Trophoblast cell (in vitro differentiated cells and primary cell): Measurements from ENCODE around the gene WDR35.

Source experiments
- DNase-seq, 2 donors: peaks; one replicate each; pipeline ENCODE4 v3.0.0-alpha.2; 2016
- H2AFZ ChIP-seq: 2 replicates; pipeline ENCODE4 v1.6.1; 2013; ENCODE audit warnings: low read length, moderate library complexity, mild to moderate bottlenecking; ENCODE audit not compliant: insufficient read depth, poor library complexity
- H2AK5ac ChIP-seq: 2 replicates; pipeline ENCODE4 v1.6.1; 2013; ENCODE audit warnings: mild to moderate bottlenecking, low read length
- H2BK120ac ChIP-seq: 2 replicates; pipeline ENCODE4 v1.6.1; 2013; ENCODE audit warnings: low read length, mild to moderate bottlenecking, moderate library complexity; ENCODE audit not compliant: insufficient read depth, poor library complexity
- H2BK12ac ChIP-seq: 2 replicates; pipeline ENCODE4 v1.6.1; 2013; ENCODE audit warnings: mild to moderate bottlenecking, low read length, moderate library complexity
- H2BK5ac ChIP-seq: 2 replicates; pipeline ENCODE4 v1.6.1; 2013; ENCODE audit warnings: low read length, low read depth, moderate library complexity, mild to moderate bottlenecking; ENCODE audit not compliant: poor library complexity
- H3K14ac ChIP-seq: 2 replicates; pipeline ENCODE4 v1.6.1; 2013; ENCODE audit warnings: mild to moderate bottlenecking, low read length
- H3K18ac ChIP-seq: 2 replicates; pipeline ENCODE4 v1.6.1; 2013; ENCODE audit warnings: mild to moderate bottlenecking, low read length
- H3K23ac ChIP-seq: 2 replicates; pipeline ENCODE4 v1.6.1; 2013; ENCODE audit warnings: low read length
- H3K27ac ChIP-seq: 2 replicates; pipeline ENCODE4 v1.5.1; 2013; ENCODE audit warnings: low read depth, mild to moderate bottlenecking, inconsistent platforms, low read length, moderate library complexity
- H3K27me3 ChIP-seq: 2 replicates; pipeline ENCODE4 v1.6.1; 2013; ENCODE audit warnings: inconsistent platforms, mild to moderate bottlenecking, low read length, moderate library complexity; ENCODE audit not compliant: insufficient read depth
- H3K36me3 ChIP-seq, 2 experiments: 1 replicate in 1 of 2; 2 replicates in 1 of 2; pipeline ENCODE4 v1.6.1; 2013; ENCODE audit warnings: low read length in 2 of 2, mild to moderate bottlenecking in 2 of 2, moderate library complexity in 1 of 2; ENCODE audit not compliant: insufficient read depth in 2 of 2, control insufficient read depth in 1 of 2
- H3K4ac ChIP-seq: 2 replicates; pipeline ENCODE4 v1.6.1; 2013; ENCODE audit warnings: low read depth, mild to moderate bottlenecking, low read length, moderate library complexity
- H3K4me1 ChIP-seq, 2 experiments: 1 replicate in 1 of 2; 2 replicates in 1 of 2; pipeline ENCODE4 v1.6.1; 2013; ENCODE audit warnings: low read length in 2 of 2, mild to moderate bottlenecking in 2 of 2, moderate library complexity in 1 of 2; ENCODE audit not compliant: insufficient read depth in 2 of 2, control insufficient read depth in 1 of 2
- H3K4me2 ChIP-seq: 2 replicates; pipeline ENCODE4 v1.6.1; 2013; ENCODE audit warnings: inconsistent platforms, mild to moderate bottlenecking, low read length, moderate library complexity
- H3K4me3 ChIP-seq: 2 replicates; pipeline ENCODE4 v1.5.1; 2013; ENCODE audit warnings: mild to moderate bottlenecking, low read depth, low read length, inconsistent platforms
- H3K79me1 ChIP-seq: one replicate; pipeline ENCODE4 v1.6.1; 2013; ENCODE audit warnings: low read length
- H3K79me2 ChIP-seq: 2 replicates; pipeline ENCODE4 v1.6.1; 2013; ENCODE audit warnings: low read length, mild to moderate bottlenecking; ENCODE audit not compliant: control insufficient read depth, insufficient read depth, poor library complexity
- H3K9ac ChIP-seq: 2 replicates; pipeline ENCODE4 v1.6.1; 2013; ENCODE audit warnings: mild to moderate bottlenecking, low read length
- H3K9me3 ChIP-seq: 2 replicates; pipeline ENCODE4 v1.6.1; 2013; ENCODE audit warnings: low read depth, mild to moderate bottlenecking, control low read depth, inconsistent platforms, low read length; ENCODE audit not compliant: insufficient read depth
- H4K12ac ChIP-seq: 2 replicates; pipeline ENCODE4 v1.6.1; 2013; ENCODE audit warnings: low read depth, mild to moderate bottlenecking, low read length, moderate library complexity
- H4K8ac ChIP-seq: 2 replicates; pipeline ENCODE4 v1.6.1; 2013; ENCODE audit warnings: low read depth, mild to moderate bottlenecking, low read length, moderate library complexity
- H4K91ac ChIP-seq: one replicate; pipeline ENCODE4 v1.6.1; 2013; ENCODE audit warnings: low read depth, mild to moderate bottlenecking, low read length, moderate library complexity
- WGBS: extraction: QIAGEN DNeasy Blood & Tissue Kit; methylation state at CpG from one replicate; pipeline ENCODE4 v1.1.7; 2013; ENCODE audit warnings: missing lambda C conversion rate; ENCODE audit not compliant: insufficient read length, insufficient coverage; ENCODE audit errors: extremely low coverage; 5-methylcytosine and 5-hydroxymethylcytosine counted together

Gene WDR35

DNA sequence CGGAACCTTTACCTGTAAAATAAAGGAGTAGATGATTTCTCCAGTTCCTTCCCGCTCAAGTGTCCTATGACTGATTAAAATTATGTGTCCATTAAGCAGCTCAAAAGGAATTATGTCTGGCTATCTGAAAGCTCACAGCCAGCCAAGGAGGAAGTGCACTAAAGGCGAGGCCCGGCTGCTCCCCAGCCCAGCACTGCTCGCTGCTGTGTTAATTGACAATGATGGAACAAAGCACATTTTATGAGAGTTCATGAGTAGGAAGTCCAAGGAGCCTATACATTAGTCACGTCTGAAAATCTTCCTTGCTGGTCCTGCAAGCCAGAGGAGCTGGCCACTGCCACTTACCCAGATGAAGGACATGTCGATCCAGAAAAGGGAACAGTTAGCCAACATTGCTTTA lies 102.4 kb downstream of the WDR35 start:
- no peak overlapping the region for H4K8ac ChIP-seq
- no peaks in the 10 kb centered on the region for H3K79me2 ChIP-seq
- H3K9me3 ChIP-seq = peaks cover 2% of the 10 kb centered on the region
- H2AFZ ChIP-seq = no peak overlapping the region
- WGBS = no CpG with 5 or more reads among the region's 7 CpGs
- H3K4me2 ChIP-seq = no peak overlapping the region
- no peaks in the 10 kb centered on the region for H3K4me1 ChIP-seq
- no peak overlapping the region for H2AK5ac ChIP-seq
- no peak overlapping the region for H4K12ac ChIP-seq
- no peak overlapping the region for H3K9ac ChIP-seq
- H3K79me1 ChIP-seq = no peaks in the 10 kb centered on the region
- no peak for DNase-seq
- H3K36me3 ChIP-seq = no peaks in the 10 kb centered on the region
- no peak overlapping the region for H3K27ac ChIP-seq
- no peak overlapping the region for H3K23ac ChIP-seq
- H4K91ac ChIP-seq = no peak overlapping the region
- H2BK12ac ChIP-seq = no peak overlapping the region
- H3K4me3 ChIP-seq = no peak overlapping the region
- no peak overlapping the region for H2BK120ac ChIP-seq
- H3K4ac ChIP-seq = no peak overlapping the region
- no peak overlapping the region for H2BK5ac ChIP-seq
- H3K18ac ChIP-seq = no peak overlapping the region
- no peak overlapping the region for H3K14ac ChIP-seq
- H3K27me3 ChIP-seq = no peaks in the 10 kb centered on the region

DNA sequence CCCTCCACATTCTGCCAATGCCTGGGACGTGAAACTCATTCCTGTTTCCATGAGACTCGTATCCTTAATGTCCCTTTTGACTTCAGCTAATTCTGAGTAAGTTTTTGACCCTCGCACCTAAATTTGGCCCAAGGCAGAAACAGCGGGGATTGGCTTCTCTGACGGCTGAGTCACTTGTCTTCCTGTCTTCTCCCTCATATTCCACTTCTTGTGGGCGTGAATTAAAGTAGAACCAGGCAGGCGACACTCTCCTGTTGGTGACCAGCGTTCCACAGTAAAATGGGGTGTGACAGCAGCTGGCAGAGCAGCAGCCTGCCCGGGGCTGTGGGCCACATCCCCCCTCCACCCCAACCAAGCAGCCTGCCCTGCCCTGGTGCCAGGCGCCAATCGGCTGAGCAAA lies 103.6 kb downstream of the WDR35 start:
- Histone ChIP-seq H2AFZ (no peak overlapping the region), H3K4me3 (no peak overlapping the region), H3K9me3 (peaks cover 3% of the 10 kb centered on the region), H3K27ac (no peak overlapping the region), H3K79me2 (no peaks in the 10 kb centered on the region), H3K23ac (no peak overlapping the region), H4K12ac (no peak overlapping the region), H3K18ac (no peak overlapping the region), H3K9ac (no peak overlapping the region), H3K4me2 (no peak overlapping the region), H2BK12ac (no peak overlapping the region), H4K8ac (no peak overlapping the region), H3K27me3 (no peaks in the 10 kb centered on the region), H2BK5ac (no peak overlapping the region), H3K4me1 (no peaks in the 10 kb centered on the region), H4K91ac (no peak overlapping the region), H3K79me1 (no peaks in the 10 kb centered on the region), H2BK120ac (no peak overlapping the region), H3K4ac (no peak overlapping the region), H2AK5ac (no peak overlapping the region), H3K14ac (no peak overlapping the region), H3K36me3 (no peaks in the 10 kb centered on the region)
- WGBS = no CpG with 5 or more reads among the region's 11 CpGs
- no peak for DNase-seq

DNA sequence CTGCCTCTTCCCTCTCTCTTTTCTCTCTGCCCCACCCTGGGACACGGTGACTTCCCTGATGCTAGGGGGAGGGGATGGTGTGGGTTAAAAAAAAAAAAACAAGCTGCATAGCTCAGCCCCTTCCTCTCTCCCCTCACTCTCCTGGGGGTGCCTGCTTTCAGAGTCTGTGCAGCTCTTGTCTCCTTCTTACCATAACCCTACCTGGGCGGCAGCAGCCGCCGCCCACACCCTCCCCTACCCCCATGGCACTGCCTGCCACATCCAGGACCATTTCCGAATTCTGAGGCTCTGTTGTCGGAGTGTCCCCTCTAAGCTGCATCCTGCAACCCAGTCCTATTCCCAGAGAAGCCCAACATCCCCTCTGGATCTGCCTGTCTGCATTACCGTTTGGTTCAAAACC lies 104.1 kb downstream of the WDR35 start:
- Histone ChIP-seq H3K27me3 (no peaks in the 10 kb centered on the region), H3K27ac (no peak overlapping the region), H3K79me2 (no peaks in the 10 kb centered on the region), H3K14ac (no peak overlapping the region), H3K23ac (no peak overlapping the region), H3K4me1 (no peaks in the 10 kb centered on the region), H3K4me3 (no peak overlapping the region), H4K91ac (no peak overlapping the region), H3K4me2 (no peak overlapping the region), H2BK120ac (no peak overlapping the region), H3K9ac (no peak overlapping the region), H3K36me3 (no peaks in the 10 kb centered on the region), H3K4ac (no peak overlapping the region), H4K12ac (no peak overlapping the region), H2BK5ac (no peak overlapping the region), H2AK5ac (no peak overlapping the region), H3K79me1 (no peaks in the 10 kb centered on the region), H3K18ac (no peak overlapping the region), H2BK12ac (no peak overlapping the region), H2AFZ (no peak overlapping the region), H3K9me3 (peaks cover 5% of the 10 kb centered on the region), H4K8ac (no peak overlapping the region)
- no peak for DNase-seq
- WGBS = no CpG with 5 or more reads among the region's 7 CpGs

DNA sequence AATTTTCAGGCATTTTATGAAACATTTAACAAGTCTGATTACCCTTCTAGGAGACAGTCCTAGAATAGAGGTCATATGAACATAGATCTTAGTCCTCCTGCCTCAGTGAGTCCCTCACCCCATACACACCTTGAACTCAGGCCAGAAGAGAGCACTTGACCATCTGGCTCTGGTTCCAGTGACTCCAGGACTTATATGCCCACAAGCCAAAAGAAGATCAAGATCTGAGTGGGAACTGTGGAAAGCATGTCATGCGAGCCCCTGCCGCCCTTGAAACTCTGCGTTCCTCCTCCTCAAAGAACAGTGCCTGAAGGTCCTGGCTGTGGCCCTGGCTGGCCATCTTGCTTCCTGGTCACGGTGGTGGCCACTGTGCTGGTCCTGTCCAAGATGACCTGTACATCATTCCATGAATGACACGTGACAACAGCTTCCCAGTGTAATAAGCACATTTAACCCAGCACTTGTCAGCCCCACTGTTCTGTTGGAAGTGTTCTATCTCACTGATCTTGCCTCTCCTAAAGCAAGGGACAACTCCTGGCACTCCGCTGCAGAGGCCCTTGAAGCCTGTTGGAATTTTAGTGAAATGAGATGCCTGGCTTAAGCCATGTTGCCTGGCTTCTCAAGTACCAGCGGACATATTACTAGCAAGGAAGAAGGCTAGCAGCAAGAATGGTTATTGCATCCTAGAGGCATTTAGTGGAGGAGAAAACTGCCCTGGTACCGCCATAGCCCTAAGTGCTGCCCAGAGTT lies 105.8 kb downstream of the WDR35 start:
- no peak overlapping the region for H4K12ac ChIP-seq
- no peak overlapping the region for H3K18ac ChIP-seq
- no peak overlapping the region for H2BK5ac ChIP-seq
- no peak overlapping the region for H3K14ac ChIP-seq
- no peak overlapping the region for H4K91ac ChIP-seq
- H3K4ac ChIP-seq = no peak overlapping the region
- no peak overlapping the region for H3K23ac ChIP-seq
- H3K9me3 ChIP-seq = peaks cover 5% of the 10 kb centered on the region
- H3K27ac ChIP-seq = no peak overlapping the region
- no peak overlapping the region for H2AFZ ChIP-seq
- no peaks in the 10 kb centered on the region for H3K79me2 ChIP-seq
- H3K9ac ChIP-seq = no peak overlapping the region
- no peaks in the 10 kb centered on the region for H3K79me1 ChIP-seq
- no peak overlapping the region for H3K4me3 ChIP-seq
- H2BK12ac ChIP-seq = no peak overlapping the region
- H3K27me3 ChIP-seq = no peaks in the 10 kb centered on the region
- DNase-seq = no peak
- H4K8ac ChIP-seq = no peak overlapping the region
- no peak overlapping the region for H2BK120ac ChIP-seq
- no peak overlapping the region for H2AK5ac ChIP-seq
- no CpG with 5 or more reads among the region's 8 CpGs for WGBS
- no peak overlapping the region for H3K4me2 ChIP-seq
- H3K36me3 ChIP-seq = no peaks in the 10 kb centered on the region
- no peaks in the 10 kb centered on the region for H3K4me1 ChIP-seq
